ENCODE measurements around the gene ZFAND5.

ZFAND5 gene

DNA sequence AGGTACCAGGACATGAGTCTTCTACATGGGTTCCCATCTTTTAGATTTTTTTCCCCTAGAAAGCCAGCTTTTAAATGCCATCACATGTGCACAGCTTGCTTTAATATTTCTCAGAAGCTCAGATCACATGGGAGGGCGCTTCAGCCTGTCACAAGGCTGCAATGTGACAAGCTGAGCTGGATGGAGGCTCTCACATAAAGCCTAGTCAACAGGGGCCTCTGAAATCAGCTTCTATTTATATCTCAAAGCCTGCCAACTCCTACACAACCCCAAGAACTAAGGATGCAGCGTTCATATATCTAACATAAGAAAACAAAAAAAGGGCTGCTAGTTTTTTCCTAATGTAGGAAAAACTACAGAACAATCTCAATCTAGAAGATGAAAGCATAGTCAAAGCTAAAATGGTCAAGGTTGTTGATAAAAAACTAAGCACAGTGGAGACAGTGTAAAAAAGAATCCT, 2.3 kb downstream of the ZFAND5 start:
- peak; percentile 26 for DNase-seq

DNA sequence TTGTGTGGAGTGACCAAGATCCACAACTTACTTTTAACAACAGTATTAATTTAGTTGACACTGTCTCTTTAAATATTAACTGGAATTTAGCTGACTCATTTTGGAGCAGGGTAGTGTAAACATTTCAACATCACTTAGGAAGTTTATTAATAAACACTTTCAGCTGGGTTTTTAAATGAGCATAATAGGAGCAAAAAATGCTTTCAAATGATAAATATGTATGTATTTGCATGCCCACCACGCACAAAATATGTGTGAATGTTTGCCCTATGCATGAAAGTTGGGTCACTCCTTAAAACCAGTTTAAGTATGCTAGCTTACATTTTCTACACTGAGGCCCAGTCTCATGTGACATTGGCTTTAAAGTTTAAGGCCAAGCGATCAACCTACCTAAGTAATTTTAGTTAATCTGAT, 2.9 kb downstream of the ZFAND5 start:
- no peak for DNase-seq

DNA sequence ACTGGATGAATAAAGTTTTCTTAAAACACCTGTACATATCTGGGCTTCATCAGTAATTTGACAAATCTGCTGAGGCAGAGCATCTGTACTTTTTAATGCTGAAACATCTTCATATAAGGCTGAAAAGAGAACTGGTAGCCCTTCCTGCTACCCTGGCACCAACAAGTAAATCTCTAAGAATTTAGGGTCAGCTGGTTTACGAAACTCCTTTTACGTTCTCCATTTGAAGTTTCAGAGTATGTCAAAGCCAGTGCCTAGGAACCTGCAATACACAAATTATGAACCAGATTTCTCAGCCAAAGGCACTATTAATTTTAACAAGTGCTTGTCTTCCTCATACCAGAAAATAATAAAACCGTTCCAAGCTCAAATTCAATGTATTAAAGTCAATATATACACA, 3.8 kb downstream of the ZFAND5 start:
- no peak for DNase-seq

DNA sequence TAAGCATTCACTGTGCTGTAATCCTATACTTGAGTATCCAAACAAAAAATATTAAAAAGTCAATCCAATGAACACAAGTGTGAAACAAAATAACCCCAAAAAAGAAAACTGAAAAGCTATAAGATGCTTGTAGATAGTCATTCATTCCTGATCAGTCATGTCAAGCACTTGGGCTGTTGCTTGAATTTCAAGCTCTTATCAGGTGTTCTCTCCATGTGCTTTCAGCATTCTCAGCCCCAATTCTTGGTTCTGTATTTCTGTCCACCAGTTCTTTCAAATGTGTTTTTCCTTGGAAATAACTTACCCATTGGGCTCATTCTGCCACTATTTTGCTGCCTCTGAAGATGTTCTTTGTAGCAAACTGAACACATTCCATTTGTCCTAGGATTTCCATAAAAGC, 4.7 kb downstream of the ZFAND5 start:
- DNase-seq: no peak

DNA sequence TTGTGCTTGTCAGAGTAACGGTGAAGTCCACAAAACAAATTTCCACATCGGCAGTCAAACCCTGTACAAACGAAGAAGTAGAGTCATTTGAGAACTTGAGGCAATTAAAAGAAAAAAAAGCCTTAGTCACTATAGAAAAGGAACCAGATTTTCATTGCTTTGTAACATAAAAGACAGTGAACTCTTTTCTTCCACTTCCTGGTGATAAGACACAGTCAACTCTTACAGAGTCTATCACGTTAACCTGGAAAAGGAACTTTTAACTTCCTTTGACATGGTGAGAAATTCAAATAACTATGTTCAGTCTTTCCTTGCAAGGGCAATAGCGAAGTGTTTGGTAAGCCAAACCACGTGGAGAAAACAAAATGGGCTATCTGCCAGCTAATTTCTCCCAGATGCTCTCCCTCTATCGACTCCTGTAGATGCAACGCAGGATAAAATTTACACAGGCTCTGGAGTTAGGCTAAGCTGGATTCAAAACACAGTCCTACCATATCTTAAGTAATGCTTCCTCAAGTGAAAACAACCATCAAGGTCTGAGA, 8.9 kb downstream of the ZFAND5 start:
- DNase-seq: no peak

DNA sequence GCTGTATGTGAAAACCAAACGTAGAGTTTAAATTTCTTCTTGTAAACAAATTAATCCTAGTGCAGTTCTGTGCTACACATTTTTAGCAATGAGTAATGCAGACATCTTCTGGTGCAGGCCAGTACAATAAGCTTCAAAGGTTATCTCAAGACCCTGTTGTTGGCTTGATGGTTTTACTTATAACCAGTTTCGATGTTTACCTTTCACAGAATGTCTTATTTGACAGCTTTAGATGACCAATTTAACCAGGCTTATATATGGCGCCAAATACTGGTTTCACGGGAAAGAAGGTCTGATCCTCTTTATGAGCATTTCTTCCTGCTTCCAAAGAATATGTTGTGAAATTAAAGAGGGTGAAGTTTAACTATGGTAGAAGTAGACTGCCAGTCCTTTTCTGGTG, 9.9 kb downstream of the ZFAND5 start:
- DNase-seq: no peak

DNA sequence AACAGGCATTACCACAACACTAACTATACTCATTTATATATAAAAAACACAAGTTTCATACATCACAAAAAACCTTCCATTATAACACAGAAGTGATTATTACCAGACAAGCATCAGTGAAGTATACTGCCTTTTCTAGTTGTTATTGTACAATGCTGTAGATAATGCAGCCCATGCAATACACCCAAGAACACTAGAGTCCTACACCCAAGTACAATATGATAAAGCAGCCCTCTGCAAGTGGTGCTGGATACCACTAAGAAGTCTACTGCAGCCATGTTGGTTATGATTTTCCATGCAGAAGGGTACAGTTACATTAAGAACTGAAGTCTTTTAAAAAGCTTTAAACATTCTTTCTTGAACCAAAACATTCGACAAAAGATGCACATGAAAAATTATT, 10.3 kb downstream of the ZFAND5 start:
- DNase-seq: no peak

DNA sequence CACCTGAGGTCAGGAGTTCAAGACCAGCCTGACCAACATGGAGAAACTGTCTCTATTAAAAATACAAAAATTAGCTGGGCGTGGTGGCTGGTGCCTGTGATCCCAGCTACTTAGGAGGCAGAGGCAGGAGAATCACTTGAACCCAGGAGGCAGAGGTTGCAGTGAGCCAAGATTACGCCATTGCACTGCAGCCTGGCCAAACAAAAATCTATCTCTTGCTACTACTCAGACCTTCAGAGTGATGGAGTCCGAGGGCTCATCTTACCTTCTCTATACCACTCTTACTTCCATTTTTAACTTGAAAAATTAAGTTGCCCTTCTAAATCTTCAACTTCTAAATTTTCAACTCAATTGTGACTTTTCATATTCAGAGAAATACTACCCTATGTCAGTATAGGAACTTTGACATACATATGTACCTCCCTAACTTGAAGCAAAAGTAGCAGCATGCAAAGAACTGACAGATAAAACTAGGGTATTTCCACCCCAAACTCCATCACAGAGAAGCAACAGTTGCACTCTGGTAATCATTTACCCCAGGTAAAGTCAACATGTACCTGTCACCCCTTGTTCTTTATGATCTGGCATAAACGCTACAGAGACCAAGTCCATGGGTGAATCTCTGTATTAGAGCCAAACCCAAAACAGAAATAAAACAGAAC, 11.4 kb downstream of the ZFAND5 start:
- no peak for DNase-seq

DNA sequence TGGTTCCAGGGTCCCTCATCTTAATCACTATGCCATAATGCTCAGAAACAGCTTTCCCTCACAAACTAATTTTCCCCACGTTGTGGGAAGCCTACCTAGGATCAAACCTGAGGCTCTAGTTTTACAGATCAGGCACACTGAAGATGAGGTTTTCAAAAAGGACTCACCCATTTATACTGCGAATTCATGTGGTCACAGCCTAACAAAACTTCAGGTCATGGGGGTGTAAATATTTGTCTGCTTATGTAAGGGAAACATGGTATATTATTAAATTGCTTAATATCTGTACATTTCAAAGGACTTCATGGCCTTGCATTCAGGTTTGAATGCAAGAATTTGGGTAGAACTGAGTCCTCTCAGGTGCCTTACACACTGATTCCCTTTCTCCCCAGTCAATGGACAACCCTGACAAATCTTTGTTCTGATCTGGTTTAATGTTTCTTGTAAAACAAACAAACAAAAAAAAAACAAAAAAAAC, 12.1 kb downstream of the ZFAND5 start:
- DNase-seq: no peak

DNA sequence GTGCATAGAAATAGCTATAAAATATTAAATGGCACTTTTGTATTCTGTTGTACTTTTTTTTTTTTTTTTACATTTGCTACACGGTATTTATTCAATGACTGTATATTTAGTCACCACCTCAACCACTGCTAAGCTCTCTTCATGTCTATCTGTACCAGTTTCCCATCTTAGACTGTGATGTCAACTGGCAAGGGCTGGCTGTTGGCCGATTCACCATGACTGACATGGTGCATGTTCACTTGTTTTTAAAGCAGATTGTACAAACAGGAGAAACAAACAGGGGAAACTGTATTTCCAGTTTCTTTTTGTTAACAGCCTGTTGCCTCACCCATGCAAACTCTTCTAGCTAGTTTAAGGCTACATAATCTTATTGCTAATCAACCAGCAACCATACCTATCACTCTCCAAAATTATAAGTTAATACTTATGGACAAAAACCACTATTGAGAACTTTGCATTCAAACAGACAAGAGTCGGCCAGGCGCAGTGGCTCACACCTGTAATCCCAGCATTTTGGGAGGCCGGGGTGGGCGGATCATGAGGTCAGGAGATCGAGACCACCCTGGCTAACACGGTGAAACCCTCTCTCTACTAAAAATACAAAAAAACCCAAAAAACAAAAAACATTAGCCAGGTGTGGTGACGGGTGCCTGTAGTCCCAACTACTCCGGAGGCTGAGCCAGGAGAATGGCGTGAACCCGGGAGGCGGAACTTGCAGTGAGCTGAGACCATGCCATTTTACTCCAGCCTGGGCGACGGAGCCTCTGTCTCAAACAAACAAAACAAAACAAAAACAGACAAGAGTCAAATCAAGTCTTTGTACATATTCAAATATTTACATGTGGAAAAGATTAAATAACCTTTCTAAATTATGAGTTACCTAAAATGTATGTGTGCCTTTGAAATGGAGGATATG, 13.2 kb downstream of the ZFAND5 start:
- DNase-seq: no peak

DNA sequence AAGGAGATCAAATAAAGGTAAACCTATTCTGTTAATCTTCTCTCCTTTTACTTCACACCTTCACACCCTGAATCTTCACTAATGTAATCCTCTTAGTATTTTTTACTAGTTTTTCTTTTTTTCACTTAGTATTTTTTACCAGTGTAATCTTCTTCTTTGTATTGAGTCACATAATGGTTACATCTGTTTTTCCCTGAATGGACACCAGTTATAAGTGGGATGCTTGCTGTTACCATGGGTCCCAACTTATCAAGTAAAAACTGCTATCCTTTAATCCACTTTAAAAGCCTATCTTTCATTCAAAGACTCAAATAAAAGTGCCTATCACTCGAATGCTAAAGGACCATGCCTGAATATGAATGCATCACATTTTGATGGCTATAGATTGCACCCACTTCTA, 15.1 kb downstream of the ZFAND5 start:
- no peak for DNase-seq

DNA sequence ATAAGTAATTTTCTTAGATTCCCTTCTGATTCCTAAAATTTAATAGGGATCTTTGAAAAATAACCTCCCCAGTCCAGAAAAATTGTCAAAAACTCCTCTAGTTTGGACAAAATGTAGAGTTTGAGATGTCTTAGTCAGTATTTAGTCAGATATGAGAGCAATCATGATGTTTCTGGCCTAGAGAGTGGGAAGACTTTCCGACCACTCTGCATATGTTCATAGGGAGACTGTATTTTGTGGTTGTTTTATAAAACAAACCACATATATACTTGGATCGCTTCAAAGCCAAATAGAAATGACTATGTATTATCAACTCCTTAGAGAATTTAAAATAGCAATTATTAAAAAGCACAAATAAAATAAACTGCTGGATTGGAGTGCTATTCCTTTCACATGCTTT, 15.8 kb downstream of the ZFAND5 start:
- DNase-seq: no peak

DNA sequence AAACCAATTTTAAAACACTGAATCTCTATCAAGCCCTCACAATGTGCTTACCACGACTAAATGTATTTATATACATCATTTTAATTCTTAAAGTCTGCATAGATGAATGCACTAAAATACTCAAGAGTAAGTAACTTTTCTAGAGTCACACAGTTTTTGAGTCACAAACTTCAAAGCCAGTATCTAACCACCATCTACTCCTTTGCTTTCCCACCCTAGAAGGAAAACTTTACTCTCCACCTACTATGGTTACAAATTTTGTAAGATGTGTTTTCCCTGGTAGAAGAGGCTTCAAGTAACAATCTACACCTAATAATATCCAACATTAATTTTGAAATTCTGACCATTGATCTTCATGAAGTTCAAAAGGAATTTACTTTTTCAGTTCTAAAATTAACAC, 18.7 kb downstream of the ZFAND5 start:
- DNase-seq: no peak

DNA sequence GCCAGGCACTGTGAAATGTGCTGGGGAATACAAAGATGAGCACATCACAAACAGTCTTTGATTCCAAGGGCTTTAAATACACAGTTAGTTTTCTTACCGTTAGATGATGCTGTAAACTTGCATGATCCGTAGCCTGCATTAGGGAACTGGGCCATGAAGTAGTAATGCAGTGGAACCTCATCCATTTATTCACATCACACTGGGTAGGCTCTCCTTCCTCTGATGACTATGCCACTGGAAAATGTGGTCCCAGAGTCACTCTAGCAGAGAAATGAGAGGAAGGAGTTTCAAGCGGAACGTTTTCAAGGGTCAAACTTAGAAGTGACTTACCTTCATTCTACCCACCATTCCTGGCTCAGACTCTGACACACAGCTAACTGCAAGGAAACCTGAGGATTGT, 26.4 kb downstream of the ZFAND5 start:
- DNase-seq: no peak

DNA sequence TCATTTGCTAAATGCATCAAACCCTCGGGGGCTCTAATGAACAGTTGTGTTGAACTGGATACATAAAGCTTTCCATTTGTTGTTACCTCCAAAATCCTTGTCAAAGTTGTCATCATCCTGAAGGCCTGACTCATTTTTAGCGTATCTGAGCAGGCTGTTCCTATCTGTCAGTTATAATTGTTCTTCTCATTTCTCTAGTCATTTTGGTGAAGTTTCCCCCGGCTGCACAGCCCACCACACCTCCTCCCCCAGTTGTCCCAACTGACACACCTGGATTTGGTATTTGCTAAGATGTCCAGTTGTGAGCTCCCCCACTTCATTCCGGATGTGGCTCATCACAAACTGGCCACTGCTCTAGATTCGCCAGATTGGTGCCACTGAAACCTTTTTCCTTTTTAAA, 27.7 kb downstream of the ZFAND5 start:
- no peak for DNase-seq

DNA sequence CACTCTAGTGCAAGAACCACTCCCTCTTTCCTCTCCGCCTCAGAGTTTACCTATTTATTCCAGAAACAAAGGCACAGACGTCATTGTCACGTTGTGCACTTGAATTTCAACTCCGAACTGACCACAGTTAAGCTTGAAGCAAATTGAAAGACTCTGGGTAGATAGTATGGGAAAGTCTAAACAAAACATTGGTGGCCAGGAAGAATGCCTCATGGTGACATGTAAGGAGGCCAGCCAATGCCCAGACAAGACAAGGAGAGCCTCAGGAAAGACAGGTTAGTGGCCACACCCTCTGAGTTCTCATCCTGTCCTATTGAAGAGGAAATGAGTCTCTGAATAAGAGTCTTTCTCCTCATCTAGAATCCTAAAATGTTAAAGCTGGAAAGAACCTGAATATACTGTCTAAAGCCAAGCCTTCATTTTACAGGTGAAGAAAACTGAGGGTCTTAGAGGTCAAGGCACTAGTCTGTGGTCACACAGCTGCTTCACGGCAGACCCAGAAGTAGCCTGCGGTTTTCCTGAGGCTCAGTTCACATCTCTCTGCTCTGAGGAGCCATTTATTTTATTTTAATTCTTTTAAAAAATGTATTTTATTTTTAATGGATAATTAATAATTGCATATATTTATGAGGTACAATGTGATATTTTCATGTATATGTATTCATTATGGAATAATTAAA, 30.2 kb downstream of the ZFAND5 start:
- DNase-seq: no peak

DNA sequence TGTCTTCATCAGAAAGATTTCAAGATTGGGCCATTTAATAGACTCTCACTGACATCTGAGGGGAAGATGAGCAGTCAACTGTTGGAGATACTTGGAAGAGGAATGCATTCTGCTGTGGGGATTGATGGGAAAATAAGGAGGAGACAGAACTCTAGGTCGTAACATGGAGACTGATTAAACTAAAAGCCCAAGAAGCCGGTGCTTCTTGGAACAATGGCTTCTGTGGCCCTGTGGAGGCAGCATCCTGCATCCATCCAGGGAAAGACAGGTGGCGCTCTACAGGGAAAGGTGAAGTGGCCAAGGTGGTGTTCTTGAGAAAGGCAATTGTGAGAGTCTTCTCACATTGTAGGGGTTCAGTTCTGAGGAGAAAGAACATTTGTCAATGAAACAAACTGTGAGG, 31.3 kb downstream of the ZFAND5 start:
- no peak for DNase-seq

DNA sequence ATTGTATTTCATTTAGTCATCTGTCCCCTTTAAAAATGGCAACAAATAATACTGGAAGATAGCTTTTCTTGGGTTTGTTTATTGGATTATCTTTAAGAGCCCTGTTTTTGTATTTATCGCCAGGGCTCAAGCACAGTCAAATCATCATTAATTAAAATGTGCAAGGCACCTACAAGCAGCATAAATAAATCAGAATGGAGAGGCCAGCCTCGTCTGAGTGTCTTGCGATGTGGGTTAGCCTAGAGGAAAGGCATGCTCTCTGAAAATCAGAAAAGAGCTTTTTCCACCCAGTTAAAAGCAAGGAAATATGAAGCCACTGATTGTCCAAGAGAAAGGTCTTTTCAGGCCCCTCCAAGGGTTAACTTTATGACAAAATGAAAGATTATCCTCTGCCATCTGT, 31.8 kb downstream of the ZFAND5 start:
- no peak for DNase-seq

DNA sequence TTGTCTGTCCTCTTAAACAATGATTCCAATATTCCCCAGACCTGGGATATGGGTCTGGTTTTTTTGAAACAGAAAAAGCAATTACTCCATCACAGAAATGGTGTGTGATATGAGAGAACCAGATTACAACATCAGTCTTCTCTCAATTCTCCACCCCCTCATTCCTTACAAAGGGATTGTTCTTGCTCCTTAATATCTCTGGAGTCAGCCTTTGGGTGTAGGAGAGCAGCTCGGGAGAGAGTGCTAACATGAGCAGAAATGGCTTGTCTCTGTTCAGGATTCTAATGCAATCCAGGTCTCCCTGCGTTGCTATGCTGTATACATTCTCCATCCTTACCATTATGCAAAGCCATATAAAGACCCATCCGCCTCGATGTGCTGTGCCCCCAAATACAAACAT, 32.7 kb downstream of the ZFAND5 start:
- no peak for DNase-seq

DNA sequence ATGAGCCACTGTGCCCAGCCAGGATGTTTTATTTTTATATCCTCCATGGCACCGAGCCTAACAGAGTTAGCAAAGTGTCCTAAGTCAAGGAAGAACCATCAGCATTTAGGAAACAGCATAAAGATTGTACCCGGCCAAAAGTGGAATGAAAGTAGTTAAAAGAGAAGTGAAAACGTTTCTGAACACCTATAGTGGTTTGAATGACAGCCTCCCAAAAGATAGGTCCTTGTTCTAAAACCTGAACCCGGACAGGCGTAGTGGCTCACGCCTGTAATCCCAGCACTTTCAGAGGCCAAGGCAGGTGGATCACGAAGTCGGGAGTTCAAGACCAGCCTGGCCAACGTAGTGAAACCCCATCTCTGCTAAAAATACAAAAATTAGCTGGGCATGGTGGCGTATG, 37.4 kb downstream of the ZFAND5 start:
- DNase-seq: no peak

DNA sequence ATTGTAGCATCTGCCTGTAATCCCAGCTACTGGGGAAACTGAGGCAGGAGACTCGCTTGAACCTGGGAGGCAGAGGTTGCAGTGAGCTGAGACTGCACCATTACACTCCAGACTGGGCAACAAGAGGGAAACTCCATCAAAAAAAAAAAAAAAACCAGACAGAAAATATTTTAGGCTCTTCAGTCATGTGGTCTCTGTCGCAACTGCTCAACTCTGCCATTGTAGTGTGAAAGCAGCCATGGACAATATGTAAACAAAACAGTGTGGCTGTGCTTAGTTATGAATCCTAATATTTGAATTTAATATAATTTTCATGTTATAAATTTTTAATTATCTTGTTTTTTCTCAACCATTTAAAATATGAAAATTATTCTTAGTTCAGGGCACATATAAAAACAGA, 38.4 kb downstream of the ZFAND5 start:
- no peak for DNase-seq

DNA sequence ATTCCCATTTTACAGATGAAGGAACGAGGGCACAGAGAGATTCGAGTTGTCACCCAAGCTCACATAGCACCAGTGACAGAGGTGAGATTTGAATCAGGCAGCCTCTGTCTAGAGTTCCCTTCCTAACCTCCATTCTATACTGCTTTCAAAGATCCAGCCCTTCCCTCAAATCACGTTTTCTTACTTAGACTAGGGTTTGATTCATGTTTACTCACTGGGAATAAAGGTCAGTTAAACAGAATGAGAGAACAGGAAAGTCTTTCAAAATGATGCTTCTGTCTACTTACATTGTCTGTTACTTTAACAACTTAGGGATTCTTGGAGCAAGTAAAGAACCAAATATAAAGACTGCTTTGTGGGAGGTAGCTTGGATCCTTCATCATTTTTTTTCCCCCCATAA, 40.0 kb downstream of the ZFAND5 start:
- DNase-seq: no peak

DNA sequence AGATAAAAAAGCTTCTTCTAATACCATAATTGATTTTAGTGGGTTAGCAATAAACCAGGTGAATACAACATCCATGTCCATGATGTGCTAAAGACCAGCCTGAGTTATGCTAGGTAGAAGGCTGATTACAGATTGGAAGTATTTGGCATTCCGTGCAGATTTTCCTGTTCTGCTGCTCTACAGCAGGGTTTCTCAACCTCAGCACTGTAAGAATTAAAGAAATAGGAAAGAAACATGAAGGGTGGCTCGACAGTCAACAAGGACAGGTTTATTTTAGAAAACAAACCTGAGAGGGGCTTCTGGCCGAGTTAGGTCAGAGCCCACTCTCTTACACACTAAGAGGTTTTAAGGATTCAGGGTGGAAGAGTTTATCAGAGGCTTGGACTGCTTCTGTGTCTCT, 42.3 kb downstream of the ZFAND5 start:
- DNase-seq: no peak

DNA sequence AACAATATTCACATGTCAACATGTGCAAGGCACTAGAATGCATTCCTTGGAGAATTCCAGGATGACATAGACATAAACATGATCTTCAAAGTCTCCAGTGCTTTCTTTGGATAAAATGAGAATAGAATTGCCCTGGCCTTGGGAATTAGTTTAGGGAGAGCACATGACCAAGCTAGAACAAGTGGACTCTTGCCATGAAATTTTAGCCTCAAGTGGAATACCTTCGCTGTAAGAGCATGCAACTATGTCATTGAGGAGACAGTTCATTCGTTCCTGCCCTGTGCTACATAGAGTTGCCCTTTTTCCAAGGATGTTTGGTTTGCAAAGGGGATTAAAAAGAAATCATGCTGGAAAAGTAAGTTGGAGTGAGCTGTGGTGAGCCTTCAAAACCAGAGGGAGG, 42.7 kb downstream of the ZFAND5 start:
- DNase-seq: no peak

Measured in NCI-H510A treated with DMSO at 0.1 percent for 48 hours (cell line).